EH (cell line): Measurements from ENCODE around the gene MEA1.
"Not testable (repeated sequence)": the region's sequence is repeated elsewhere in the genome, so short reads cannot be mapped to it uniquely, and the experiment has no call there.

Experiments
- DNase-seq: peaks from one replicate; pipeline ENCODE4 v3.0.0-alpha.2; 2015; ENCODE audit warnings: low read depth

Gene MEA1

GRCh38 chr6:43009124-43009523, 4.6 kb downstream of the MEA1 start:
- peak; percentile 51 for DNase-seq

GRCh38 chr6:43007126-43007525, 6.6 kb downstream of the MEA1 start:
- no peak for DNase-seq

- DNase-seq, result no peak
Observed at GRCh38 chr6:43006251-43006650, 7.5 kb downstream of the MEA1 start.

GRCh38 chr6:43005844-43006243, 7.9 kb downstream of the MEA1 start:
- DNase-seq, result no peak

GRCh38 chr6:43001843-43002242, 11.9 kb downstream of the MEA1 start:
- no peak for DNase-seq

- DNase-seq, result not testable (repeated sequence)
Observed at GRCh38 chr6:42998205-42998604, 15.5 kb downstream of the MEA1 start.

- no peak for DNase-seq
Observed at GRCh38 chr6:42996513-42996912, 17.2 kb downstream of the MEA1 start.

GRCh38 chr6:42993445-42993844, 20.3 kb downstream of the MEA1 start:
- peak; percentile 68 for DNase-seq

- DNase-seq, result no peak
Observed at GRCh38 chr6:42989923-42990322, 23.8 kb downstream of the MEA1 start.

GRCh38 chr6:42988486-42989020, 25.2 kb downstream of the MEA1 start:
- DNase-seq, result peak; percentile 34

GRCh38 chr6:42987533-42988451, 26.0 kb downstream of the MEA1 start:
- no peak for DNase-seq

- peak; percentile 30 for DNase-seq
Observed at GRCh38 chr6:42984924-42985475, 28.7 kb downstream of the MEA1 start.

- DNase-seq, result peak; percentile 99
Observed at GRCh38 chr6:42984001-42984923, 29.5 kb downstream of the MEA1 start, which contains the start of gene PPP2R5D. Gene PPP2R5D, plus strand, starts transcription at chr6:42984570. Its CDS starts 108 bp downstream, at chr6:42984678.

GRCh38 chr6:42981836-42982235, 31.9 kb downstream of the MEA1 start:
- peak; percentile 37 for DNase-seq

- DNase-seq, result no peak
Observed at GRCh38 chr6:42979523-42980177, 34.1 kb downstream of the MEA1 start.

- DNase-seq, result peak; percentile 80
Observed at GRCh38 chr6:42978839-42979522, 34.8 kb downstream of the MEA1 start, which contains the start of gene PEX6. Gene PEX6, minus strand, starts transcription at chr6:42979181. Its CDS starts 31 bp downstream, at chr6:42979150.

- DNase-seq, result peak; percentile 61
Observed at GRCh38 chr6:42978487-42978838, 35.3 kb downstream of the MEA1 start.

- no peak for DNase-seq
Observed at GRCh38 chr6:42974919-42975505, 38.7 kb downstream of the MEA1 start.

- no peak for DNase-seq
Observed at GRCh38 chr6:42973926-42974325, 39.8 kb downstream of the MEA1 start.

- DNase-seq, result no peak
Observed at GRCh38 chr6:42971746-42972327, 41.9 kb downstream of the MEA1 start.
